Vagina (tissue), 2 donors: ENCODE measurements around the gene MVK.

Experiments used
- POLR2A ChIP-seq, 2 donors: fragments of 450-650 bp; IDR thresholded peaks; one replicate each; pipeline ENCODE4 v1.6.1; 2017; ENCODE audit warnings: antibody characterized with exemption in 2 of 2, mild to moderate bottlenecking in 2 of 2, moderate library complexity in 2 of 2
- POLR2AphosphoS5 ChIP-seq, 2 donors: sonication (generic); formaldehyde crosslinking; IDR thresholded peaks; one replicate each; pipeline ENCODE4 v1.9.0; 2017; ENCODE audit warnings: antibody characterized with exemption in 2 of 2, mild to moderate bottlenecking in 2 of 2, low read depth in 1 of 2; ENCODE audit not compliant: insufficient read depth in 1 of 2
- TF ChIP-seq, protein P1 (sequence below), 3 experiments: fragments of 450-650 bp in 2 of 3; fragments of 200-600 bp in 1 of 3; sonication (generic) in 1 of 3; IDR thresholded peaks; one replicate each; pipeline ENCODE4 v1.5.1; 2017 to 2019; ENCODE audit warnings: antibody characterized with exemption in 3 of 3, mild to moderate bottlenecking in 2 of 3, moderate library complexity in 2 of 3

DNA sequence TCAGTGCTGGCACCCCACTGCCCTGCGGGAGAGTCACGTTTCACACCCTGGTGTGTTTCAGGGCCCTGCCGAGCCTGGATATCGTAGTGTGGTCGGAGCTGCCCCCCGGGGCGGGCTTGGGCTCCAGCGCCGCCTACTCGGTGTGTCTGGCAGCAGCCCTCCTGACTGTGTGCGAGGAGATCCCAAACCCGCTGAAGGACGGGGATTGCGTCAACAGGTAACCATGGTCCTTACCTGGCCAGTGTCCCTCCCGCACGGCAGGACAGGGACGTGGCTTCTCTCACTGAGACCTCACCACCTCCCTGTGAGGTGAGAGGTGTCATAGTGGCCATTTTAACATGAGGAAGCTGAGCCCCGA is 7.7 kb downstream of the MVK start:
- TF ChIP-seq, protein P1, sequence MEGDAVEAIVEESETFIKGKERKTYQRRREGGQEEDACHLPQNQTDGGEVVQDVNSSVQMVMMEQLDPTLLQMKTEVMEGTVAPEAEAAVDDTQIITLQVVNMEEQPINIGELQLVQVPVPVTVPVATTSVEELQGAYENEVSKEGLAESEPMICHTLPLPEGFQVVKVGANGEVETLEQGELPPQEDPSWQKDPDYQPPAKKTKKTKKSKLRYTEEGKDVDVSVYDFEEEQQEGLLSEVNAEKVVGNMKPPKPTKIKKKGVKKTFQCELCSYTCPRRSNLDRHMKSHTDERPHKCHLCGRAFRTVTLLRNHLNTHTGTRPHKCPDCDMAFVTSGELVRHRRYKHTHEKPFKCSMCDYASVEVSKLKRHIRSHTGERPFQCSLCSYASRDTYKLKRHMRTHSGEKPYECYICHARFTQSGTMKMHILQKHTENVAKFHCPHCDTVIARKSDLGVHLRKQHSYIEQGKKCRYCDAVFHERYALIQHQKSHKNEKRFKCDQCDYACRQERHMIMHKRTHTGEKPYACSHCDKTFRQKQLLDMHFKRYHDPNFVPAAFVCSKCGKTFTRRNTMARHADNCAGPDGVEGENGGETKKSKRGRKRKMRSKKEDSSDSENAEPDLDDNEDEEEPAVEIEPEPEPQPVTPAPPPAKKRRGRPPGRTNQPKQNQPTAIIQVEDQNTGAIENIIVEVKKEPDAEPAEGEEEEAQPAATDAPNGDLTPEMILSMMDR (IDR thresholded peaks at IDR 0.05) = no peak
- TF ChIP-seq POLR2AphosphoS5 (IDR thresholded peaks at IDR 0.05; ENCODE audit: insufficient read depth in 1 of 2, low read depth in 1 of 2) (no peak), POLR2A (IDR thresholded peaks at IDR 0.05) (no peak)
